SIG-M5 treated with dmso at 0.1 percent for 504 hours (cell line): Measurements from ENCODE around the gene KRT33A.

Experiments
- DNase-seq: peaks from one replicate; lab custom pipeline; 2025; ENCODE audit not compliant: unreplicated experiment; lab: John Stamatoyannopoulos, UW

Gene KRT33A

DNA sequence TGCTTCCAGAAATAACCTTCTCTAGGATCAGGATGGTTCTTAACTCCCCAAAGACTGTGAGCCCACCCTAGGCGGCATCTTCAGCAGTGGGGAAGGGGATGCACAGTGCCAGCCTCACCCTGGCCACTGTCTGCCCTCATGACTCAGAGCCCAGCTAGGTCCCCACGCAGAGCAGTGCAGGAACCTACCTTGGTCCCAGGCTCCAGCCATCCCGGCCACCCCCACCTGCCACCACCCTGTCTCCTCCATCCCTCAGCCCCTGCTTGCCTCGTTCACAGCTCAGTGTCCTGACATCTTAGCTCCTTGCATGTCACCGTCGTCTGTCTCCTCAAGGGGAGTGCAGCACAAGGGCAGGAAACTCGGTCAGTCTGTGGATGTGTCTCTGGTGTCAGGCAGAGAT lies 19.0 kb downstream of the KRT33A start:
- DNase-seq, result no peak

DNA sequence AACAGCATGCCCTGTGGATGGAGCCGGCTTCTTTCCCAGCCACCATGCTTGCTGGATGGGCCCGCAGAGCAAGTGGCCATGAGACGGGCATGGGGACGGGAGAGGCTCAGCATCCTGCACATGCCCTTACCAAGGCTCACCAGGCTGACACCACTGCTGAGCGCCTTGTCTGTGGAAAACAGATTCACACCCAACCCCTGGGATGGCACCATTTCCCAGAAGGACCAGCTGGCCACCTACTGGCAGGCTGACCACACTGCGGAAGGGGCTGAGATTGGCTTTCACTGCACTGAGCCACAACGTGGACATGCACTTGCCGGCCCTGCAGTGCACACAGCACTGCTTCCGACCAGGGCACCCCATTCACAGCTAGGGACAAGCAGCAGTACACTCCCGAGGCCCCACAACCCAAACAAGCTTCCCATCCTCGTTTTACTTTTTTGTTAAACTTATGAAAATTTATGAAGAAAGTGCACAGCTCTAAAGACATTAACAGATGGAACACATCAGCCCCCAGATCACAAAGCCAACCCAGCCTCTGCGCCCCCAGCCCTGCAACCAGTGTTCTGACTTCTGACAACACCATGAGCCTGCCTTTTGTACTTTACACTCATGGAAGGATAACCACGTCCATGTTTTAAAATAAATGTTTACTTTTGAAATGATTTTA lies 21.2 kb downstream of the KRT33A start:
- DNase-seq, result no peak

DNA sequence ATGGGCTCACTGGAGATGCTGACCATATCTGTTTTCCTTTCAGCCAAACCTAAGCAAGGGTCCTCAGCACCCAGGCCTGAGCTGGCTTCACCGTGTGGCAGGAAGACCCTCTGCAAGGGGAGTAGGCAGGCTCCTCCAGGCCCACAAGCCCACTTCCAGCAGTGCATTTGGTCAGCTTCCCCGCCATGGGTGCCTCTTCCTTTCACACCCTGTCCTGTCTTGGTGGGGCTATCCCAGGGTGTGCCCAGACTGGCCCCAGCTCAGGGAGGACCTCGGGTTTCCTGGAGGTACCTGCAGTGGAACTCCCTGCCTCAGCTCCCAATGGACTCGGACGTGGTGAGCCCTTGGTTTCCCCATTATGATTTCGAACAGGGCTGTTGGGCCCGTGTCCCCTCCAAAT lies 22.4 kb downstream of the KRT33A start:
- no peak for DNase-seq

DNA sequence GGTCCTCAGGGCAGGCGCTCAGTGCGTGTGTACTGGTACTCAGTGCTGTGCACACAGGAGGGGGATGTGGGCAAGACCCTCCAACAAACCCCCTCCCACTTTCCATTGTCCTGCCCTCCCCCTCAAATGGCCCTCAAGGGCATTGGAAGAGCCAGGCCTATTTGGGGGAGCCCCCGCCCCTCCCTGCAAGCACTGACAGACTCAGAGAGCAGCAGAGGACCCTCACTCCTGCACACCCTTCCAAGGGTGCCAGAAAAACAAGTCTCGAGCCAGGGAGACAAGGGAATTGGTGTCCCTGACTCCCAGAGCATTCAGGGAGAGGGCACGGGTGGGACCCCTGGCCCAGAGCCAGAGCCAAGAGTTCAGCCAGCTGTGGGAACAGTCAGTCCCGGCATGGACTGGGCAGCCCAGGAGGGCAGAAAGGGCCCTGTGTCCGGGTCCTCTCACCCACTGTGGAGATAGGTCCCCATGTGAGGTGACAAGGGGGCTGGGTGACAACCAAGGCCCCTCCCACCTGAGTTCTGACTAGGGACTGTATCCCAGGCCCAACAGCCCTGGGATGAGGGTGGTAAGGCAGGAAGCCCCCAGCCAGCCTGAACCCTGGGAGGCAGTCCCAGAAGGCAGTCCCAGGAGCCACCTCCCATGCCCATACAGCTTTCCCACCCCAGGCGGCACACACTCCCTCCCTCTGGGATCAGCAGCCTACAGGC lies 23.1 kb downstream of the KRT33A start:
- DNase-seq, result no peak

DNA sequence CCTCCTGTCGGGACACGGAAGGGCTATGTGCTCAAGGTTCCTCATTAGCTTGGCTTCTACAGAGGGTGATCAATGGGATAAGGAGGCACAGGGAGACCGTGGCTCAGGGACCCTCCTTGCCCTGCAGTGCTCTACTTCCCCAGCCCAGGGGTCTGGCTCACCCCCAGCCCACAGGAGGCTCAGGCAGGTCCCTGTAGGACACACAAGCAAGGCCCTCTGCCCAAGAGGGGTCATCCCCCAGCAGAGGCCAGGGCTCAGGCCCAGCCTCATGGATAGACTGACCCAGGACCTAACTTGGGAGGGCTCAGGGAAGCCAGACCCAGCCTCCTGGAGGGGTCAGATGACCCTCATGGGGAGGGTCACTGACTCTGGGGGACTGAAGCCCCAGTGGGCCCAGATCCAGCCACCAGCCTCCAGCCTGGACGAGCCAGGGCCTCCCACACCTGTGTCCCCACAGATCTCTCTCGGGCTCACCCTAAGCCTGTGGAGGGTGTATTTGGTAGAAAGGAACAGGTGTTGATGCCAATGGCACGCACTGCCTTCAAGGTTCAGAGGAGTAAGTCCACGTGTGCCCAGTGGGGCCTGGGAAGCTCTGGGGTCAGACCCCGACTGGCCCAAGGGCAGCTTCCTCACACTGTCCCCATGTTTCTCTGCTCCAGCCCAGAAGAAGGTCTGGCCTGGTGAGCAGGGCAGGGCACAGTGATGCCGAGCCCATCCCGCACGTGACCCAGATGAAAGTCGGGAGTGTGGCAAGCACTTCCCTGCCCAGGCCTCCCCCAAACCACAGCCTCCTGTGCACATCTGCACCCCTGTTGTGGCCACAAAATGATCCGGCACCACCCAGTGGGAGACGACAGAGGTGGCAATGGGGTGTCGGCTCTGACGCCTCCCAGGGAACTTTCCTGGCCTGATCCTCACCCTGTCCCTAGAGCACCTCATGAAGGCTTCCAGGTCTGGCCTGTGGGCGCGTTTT lies 24.2 kb downstream of the KRT33A start:
- DNase-seq, result no peak

DNA sequence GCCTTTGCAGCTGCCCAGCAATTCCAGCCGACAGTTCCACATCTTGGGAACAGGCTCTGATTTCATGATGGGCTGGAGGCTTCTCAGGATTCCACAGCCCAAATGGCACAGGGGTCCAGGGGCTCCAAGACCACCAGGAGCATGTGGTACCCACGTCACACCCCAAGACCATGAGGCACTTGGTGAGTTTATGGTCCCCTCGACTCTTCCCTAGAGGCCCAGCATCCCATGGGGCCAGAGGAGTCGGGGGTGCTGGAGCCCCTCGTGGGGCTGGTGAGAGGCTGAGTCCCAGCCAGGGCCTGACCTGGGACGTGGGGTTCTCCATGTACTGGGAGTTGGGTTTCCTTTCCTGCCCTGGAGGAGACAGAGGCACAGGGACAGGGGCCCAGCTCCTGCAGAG lies 25.0 kb downstream of the KRT33A start:
- no peak for DNase-seq

DNA sequence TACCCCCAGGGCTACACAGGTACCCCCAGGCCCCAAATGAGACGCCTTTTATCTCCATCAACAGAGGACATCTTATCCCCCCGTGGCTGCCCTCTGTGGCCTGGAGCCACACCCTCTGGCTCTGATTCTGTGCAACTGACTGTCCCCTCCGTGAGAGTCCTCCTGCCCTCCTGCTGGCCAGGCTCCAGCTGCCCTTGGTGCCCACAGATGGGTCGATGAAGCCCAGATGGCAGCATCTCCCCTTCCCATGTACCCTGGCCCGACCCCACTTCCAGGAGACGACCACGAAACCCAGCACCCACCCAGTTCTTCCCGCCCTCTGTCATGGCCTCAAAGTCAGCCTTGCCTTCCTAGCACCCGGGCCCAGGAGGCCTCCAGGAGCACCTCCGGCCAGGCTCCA lies 25.5 kb downstream of the KRT33A start:
- DNase-seq, result no peak

DNA sequence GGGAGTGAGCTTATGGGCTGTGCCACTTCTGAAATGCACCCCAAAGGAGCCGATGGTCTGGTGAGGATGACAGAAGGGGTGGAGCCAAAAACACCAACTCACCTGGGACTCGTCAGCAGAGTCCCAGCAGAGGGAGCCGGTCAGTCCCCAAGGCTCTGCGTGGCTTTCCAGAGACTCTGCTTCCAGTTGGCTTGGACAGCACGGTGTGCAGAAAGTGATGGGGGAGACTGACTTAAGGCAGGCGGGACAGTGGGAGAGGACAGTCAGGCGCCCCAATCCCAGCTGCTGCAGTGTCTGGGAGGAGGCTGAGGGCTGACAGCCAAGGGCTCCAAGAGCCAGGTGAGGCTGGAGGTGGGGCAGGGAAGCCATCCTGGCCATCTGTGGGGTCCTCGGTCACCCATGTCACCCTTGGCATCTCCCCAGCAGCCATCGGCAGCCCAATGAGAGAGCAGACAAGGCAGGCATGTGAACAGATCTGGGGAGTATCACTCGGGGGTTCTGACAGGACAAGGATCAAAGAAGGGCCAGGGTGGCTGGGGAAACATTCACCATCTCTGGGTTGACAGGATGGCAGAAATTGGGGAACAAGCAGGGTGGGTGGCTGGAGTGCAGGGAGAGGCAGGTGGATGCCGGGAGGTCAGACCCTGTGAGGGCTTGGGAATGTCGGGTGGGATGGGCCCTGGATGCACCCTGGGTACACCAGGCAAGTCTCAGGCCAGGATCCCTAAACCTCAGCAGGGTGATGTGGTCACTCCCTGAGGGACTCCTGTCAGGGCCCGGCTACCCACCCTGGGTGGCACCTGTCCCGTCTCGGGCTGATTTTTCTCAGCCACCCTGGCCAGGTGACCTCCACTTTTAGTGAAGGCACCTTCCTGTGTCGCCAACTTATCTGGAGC lies 26.2 kb downstream of the KRT33A start:
- DNase-seq, result no peak

DNA sequence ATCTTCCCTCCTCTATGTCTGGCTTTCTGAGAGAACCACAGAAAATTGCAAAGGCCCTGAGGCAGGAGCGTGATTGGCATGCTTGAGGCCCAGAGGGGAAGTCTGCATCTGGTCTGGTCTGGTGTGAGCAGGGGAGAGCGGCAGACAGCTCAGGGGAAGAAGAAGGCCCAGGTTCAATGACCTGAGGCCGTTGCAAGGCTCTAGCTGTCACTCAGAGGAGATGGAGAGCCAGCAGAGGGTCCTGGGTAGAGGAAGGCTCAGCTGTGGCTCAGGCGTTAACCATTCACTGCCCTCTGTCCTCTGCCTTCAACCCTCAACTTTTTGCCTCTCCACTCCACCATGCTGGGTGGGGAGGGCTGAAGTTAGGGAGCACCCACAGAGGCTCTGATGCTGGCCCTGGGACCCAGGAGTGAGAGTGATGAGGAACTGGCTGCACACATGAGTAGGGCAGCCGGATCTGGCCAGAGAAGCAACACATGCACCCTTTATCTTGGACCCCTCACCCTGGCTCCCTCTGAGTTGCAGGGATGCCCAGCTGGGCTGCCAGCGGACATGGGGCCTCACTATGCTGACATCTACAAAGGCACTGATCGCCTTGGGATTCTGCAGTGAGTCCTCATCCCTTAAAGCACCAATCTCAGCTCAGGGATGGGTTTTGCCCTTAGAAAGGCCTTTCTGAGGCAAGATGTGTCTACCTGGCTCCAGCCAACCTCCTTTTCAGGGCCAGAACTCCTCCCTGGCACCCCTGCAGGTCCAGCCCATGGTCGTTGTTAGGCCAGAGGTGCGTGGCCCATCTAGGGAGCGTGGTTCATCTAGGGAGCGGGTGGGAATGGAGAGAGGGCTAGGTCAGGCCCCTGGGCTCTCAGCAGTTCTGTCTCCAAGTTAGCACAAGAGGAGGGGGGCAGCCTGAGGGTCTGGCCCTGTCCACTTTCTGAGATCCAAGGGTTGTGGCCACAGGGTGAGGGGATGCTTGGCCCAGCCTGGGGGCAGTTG lies 27.4 kb downstream of the KRT33A start:
- DNase-seq, result no peak

DNA sequence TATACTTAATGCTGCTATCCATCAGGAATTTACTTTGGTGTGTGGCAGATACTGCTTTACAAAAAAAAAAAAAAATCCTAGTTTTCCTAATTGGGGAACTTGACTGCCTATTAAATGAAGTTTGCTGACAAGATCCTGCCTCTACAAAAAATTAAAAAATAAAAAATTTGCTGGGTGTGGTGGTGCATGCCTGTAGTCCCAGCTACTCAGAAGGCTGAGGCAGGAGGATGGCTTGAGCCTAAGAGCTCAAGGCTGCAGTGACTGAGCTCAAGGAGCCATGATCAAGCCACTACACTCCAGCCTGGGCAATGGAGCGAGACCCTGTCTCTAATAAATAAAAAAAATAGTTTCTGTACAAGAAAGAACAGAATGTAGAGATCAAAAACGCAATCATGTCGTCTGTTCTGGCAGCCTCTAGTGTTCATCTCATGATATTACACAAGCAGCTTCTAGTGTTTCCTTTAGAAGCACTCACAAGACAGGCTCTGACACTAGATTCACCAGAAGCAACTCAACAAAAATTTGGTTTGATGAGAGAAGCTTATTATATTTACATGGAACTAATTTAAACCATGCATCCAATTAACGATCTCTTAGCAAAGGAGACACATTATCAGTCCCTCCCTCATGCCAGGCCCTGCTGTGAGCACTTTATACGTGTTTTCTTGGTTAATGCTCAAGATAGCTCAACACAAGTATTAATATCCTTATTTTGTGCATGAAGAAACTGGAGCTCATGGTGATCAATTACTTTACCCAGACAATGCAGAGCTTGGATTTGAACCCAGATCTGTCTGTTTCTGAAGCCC lies 28.3 kb downstream of the KRT33A start:
- peak; percentile 47 for DNase-seq

DNA sequence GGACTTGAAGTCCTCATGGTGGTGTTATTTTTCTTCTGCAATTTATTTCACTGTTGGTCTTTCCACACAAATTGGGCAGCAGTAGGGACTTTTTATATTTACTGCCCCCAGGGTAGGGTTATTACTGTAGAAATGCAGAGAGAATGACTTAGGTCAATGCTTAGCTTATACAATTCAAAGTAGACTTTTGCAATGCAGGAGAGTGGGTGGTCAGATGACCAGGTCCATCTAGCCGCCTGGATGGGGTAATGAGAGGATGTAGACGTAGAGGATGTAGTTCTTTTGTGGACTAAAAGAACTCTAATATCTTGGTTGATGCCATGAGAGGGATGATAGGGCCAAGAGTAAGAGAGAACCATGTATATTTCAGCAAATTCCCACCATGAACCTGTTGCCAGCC lies 32.4 kb downstream of the KRT33A start:
- DNase-seq, result no peak

DNA sequence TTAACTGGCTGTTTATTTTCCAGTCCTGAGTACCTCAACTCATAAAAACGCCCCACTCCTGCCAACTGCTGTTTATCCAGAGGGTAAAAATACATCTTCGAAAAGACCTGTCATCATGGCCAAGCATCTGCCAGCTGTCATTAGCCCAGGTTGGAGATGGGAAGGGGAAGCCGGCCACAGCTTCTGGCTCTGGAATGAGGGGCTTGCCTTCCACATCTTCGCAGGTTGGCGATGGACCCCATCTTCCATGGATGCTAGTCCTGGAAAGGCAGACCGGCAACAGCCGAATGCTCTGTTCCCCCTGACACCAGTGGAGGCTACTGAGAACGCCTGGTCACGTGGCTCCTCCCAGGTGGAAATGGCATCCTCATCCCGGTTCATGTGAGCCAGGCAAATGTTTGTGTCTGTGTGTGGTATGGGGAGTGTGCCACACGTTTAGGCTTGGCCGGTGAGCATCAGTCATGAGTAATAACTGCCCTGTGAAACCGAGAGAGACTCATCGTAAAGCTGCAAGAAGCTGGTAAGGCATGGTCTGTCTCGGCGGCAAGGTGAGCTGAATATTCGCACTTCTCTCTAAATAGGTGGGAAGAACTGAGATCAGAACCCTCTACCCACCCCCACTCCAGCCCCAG lies 34.7 kb downstream of the KRT33A start:
- no peak for DNase-seq

DNA sequence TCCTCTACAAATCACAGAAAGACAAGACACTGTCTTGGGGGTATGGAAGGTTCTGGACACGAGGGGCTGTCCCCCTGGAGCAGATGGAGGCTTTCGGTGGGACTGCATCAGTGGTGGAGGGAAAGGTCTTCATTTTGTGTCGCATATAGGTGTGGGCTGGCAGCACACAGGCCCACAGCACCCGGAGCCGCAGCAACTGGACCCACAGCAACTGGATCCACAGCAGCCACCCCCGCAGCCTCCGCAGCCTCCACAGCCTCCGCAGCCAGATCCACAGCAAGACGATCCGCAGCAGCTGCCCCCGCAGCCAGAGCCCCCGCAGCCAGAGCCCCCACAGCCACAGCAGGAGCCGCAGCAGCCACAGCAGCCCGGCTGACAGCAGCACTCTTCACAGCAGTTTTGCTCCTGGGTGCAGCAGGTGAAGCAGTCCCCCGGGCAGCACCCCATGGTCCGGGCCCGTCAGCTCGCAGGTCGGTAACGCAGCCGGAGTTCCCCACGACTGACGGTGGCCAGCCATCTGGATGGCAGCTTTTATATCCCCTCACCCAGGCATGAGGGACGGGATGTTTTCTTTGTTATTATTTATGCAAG lies 35.3 kb downstream of the KRT33A start, which contains the start of gene KRTAP17-1:
KRTAP17-1 (minus strand) TSS at position 507 of the 591 bp plus-strand sequence; CDS start at position 447, 60 bp downstream.
- no peak for DNase-seq

DNA sequence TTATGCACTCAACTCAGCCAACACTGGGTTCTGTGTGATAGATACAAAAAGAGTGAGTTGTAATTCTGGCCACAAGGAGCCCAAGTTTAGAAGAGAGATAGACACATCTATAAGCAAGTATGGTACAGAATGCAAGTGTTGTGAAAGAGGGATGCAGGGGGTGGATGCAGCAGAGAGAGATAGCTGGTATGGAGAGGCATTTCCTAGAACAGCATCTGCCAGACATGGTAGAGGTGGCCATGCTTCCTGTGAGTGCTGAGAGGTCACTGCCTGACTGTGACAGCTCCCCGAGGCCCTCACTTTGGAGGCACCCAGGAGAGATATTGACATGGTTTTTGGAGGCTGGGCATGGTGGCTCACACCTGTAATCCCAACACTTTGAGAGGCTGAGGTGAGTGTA lies 39.5 kb downstream of the KRT33A start:
- DNase-seq, result no peak

DNA sequence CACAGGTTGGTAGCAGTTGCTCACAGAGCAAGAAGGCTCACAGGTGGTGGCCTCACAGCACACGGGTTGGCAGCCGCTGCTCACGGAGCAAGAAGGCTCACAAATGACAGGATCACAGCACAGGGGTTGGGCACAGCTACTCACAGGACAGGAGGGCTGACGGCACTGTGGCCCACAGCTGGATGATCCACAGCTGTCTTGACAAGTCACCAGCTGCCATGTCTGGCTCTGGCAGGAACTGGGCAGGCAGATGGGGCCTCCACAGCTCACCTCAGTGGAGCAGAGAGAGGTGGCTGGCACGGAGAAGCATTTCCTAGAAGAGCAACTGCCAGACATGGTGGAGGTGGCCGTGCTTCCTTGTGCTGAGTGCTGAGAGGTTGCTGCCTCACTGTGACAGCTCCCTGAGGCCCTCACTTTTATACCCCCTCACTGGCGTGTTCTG lies 41.7 kb downstream of the KRT33A start, which contains the start of gene KRTAP16-1:
KRTAP16-1 (minus strand) TSS at position 392 of the 442 bp plus-strand sequence; CDS start at position 336, 56 bp downstream.
- DNase-seq, result no peak

DNA sequence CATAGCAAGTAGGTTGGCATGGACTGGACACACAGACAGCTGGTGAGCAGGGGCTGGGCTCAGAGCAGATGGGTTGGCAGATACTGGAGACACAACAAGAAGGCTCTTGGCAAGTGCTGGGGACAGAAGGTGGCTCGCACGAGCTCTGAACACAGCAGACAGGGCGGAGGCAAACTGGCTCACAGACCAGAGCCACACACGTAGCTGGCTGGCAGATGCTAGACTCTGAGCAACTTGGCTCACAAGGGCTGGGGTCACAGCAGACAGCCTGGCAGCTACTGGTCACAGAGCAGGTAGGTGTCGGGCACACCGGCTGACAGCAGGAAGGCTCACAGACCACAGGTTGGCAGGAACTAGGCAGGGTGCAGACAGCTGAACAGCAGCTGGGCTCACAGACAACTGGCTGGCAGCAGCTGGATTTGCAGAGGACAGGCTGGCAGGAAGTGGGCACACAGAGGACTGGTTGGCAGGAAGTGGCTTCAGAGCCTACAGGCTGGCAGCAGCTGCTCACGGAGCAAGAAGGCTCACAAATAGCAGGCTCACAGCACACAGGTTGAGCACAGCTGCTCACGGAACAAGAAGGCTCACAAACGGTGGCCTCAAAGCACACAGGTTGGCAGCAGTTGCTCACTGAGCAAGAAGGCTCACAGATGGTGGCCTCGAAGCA lies 42.2 kb downstream of the KRT33A start:
- DNase-seq, result no peak

DNA sequence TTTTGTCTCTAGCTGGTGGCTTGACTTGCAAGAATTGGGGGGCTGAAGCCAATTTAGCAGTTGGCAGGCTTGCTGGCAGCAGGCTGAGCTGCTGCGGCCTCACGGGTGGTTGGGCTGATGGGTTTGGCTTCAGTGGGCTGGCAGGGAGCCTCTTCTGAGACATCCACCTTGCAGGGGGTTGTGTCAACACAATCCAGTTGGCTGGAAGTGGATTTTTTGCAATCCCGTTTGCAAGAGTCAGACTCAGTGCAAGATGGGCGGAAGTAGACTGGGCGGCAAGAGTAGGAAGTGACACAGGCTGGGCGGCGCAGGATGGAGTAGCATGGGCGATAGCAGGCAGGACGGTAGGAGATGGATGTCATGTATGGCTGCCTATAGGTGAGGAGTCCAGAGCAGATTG lies 43.0 kb downstream of the KRT33A start:
- DNase-seq, result no peak
